ENCODE measurements around the gene TMCO2. TPM values are rescaled to one million over a fixed set of nuclear protein-coding genes. Genes with fewer than 3 reads are reported as not detected.

Gene TMCO2
- polyA plus RNA-seq, 3 donors = not detected

GRCh38 chr1:40301066-40301465 lies 53.3 kb downstream of the TMCO2 start:
- no peak overlapping the region for H3K4me3 ChIP-seq (replicated peaks in 1 of 3; ENCODE audit: low read depth in 2 of 3, low read length in 3 of 3)
- no peaks in the 10 kb centered on the region for H3K9me3 ChIP-seq (replicated peaks in 1 of 2; ENCODE audit: control insufficient read depth in 1 of 2, insufficient read depth in 1 of 2, low read length in 2 of 2)
- TF ChIP-seq CTCF (IDR thresholded peaks at IDR 0.05) = no peak
- no peak for DNase-seq
- H2AFZ ChIP-seq (ENCODE audit: insufficient read depth, low read depth, low read length, poor library complexity, severe bottlenecking) = no peak overlapping the region
- no peaks in the 10 kb centered on the region for H3K79me2 ChIP-seq (ENCODE audit: insufficient read depth, low read length)
- H3K27ac ChIP-seq (ENCODE audit: low read depth in 1 of 2, low read length in 2 of 2) = no peak overlapping the region
- H3K36me3 Mint-ChIP-seq = peaks cover 21 to 22% of the 10 kb centered on the region in 2 donors
- peaks cover 14 to 22% of the 10 kb centered on the region in 2 donors for H3K36me3 ChIP-seq (replicated peaks in 1 of 2; ENCODE audit: control insufficient read depth in 1 of 2, insufficient read depth in 2 of 2, low read length in 2 of 2)
- H3K27ac Mint-ChIP-seq = peak overlapping the region in 1 of 7 donors; percentile 50
- intact Hi-C loops (cut with micrococcal nuclease) = no loop called here
- no peak overlapping the region for H3K4me3 Mint-ChIP-seq
- peaks cover 0 to 3% (median 0%) of the 10 kb centered on the region in 3 donors for H3K27me3 Mint-ChIP-seq (ENCODE audit: low read depth in 3 of 3)
- H3K4me1 Mint-ChIP-seq = no peaks in the 10 kb centered on the region
- H3K4me2 ChIP-seq (replicated peaks; ENCODE audit: extremely low read depth, low read length, poor library complexity, severe bottlenecking) = no peak overlapping the region
- WGBS (ENCODE audit: insufficient coverage) = 96% methylated on average over 10 of the region's 10 CpGs
- H3K9ac ChIP-seq (ENCODE audit: insufficient read depth, low read length, poor library complexity, severe bottlenecking) = no peak overlapping the region
- no peaks in the 10 kb centered on the region for H3K9me3 Mint-ChIP-seq
- no peaks in the 10 kb centered on the region for H4K20me1 ChIP-seq (ENCODE audit: insufficient read depth, low read length)
- H3K4me1 ChIP-seq (ENCODE audit: control insufficient read depth in 1 of 2, insufficient read depth in 2 of 2, low read length in 2 of 2) = no peaks in the 10 kb centered on the region
- no peaks in the 10 kb centered on the region for H3K27me3 ChIP-seq (ENCODE audit: control insufficient read depth in 2 of 2, insufficient read depth in 2 of 2, low read length in 2 of 2)

Other genes starting within 250 kb of the TMCO2 start
- 100 to 1,000 TPM; 400 to 941 (median 876) TPM for gene CAP1, start 207.2 kb upstream of the TMCO2 start, polyA plus RNA-seq
- 1,000 to 10,000 TPM in 1 of 3 donors, 100 to 1,000 TPM in 2; 166 to 1,143 (median 658) TPM for gene PPT1, start 150.7 kb upstream of the TMCO2 start, polyA plus RNA-seq
- gene RLF, start 86.5 kb upstream of the TMCO2 start, polyA plus RNA-seq = 1 to 10 TPM; 3.0 to 9.2 (median 6.2) TPM
- 10 to 100 TPM in 2 of 3 donors, 1 to 10 TPM in 1; 6.4 to 45.6 (median 36.0) TPM for gene ZMPSTE24, start 10.3 kb downstream of the TMCO2 start, polyA plus RNA-seq
- 10 to 100 TPM in 1 of 3 donors, 1 to 10 TPM in 2; 2.0 to 24.3 (median 2.6) TPM for gene COL9A2, start 69.3 kb downstream of the TMCO2 start, polyA plus RNA-seq
- gene SMAP2, start 125.8 kb downstream of the TMCO2 start, polyA plus RNA-seq = 100 to 1,000 TPM; 302 to 382 (median 359) TPM
- under 1 TPM in 2 of 3 donors, not detected in 1; 0.20 to 0.67 TPM for gene ZFP69B, start 202.5 kb downstream of the TMCO2 start, polyA plus RNA-seq
- gene ZFP69, start 229.4 kb downstream of the TMCO2 start, polyA plus RNA-seq = 1 to 10 TPM; 2.1 to 3.8 (median 2.5) TPM

Measured in CD14-positive monocyte (primary cell).